Stimulated activated CD4-positive, alpha-beta T cell treated with anti-CD3 and anti-CD28 coated beads, Interleukin-15, amount 100 ng/mL, for 1 hour (primary cell): ENCODE data around the gene PPP3CA.
"Not testable (repeated sequence)": the region's sequence is repeated elsewhere in the genome, so short reads cannot be mapped to it uniquely, and the experiment has no call there.

Source experiments
- DNase-seq, 2 donors: peaks; one replicate each; pipeline ENCODE4 v3.0.0-alpha.2; 2020; ENCODE audit warnings: low read depth in 1 of 2, low spot score in 1 of 2

The PPP3CA gene

DNA sequence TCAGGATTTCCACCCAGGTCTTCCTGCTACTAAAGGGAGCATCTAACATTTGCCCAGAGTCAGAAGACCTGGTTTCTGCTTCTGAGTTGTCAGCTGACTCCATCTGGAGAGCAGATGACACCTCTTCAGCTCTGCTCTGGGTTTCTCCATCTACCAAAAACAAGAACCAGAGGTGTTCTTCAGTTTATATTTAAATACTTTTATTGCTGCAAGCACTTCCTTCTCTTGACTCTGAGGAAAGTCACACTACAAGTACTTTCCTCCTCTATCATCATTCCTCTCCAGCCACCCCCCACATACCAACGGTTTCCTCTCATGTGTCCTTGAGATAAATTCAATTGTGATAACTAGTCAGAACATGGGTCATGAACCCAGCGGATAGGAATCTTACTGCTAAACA is 88.4 kb downstream of the PPP3CA start:
- no peak for DNase-seq

GRCh38 chr4:101256222-101256621 is 91.1 kb downstream of the PPP3CA start:
- DNase-seq, result no peak

GRCh38 chr4:101254776-101255175 is 92.5 kb downstream of the PPP3CA start:
- DNase-seq, result no peak

- no peak for DNase-seq
Measured at GRCh38 chr4:101253121-101253520, 94.2 kb downstream of the PPP3CA start.

DNA sequence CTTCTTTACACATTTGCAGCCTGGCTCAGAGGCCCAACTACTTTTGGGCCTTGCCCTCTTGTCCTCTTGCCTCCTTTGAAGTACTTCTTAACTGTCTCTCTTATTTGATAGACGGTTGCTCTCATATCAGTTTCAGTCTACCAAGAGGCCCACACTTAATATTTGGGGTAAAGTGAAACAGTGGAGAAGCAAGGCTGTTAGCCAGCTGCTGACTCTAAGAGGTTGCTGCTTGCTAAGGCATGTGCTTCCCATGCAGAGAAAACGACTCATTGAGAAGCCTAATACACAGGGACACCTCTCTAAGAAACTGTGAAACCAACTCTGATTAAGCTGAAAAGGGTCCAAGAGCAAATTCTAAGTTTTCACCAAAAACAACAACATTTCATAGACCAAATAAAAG is 94.6 kb downstream of the PPP3CA start:
- no peak for DNase-seq

DNA sequence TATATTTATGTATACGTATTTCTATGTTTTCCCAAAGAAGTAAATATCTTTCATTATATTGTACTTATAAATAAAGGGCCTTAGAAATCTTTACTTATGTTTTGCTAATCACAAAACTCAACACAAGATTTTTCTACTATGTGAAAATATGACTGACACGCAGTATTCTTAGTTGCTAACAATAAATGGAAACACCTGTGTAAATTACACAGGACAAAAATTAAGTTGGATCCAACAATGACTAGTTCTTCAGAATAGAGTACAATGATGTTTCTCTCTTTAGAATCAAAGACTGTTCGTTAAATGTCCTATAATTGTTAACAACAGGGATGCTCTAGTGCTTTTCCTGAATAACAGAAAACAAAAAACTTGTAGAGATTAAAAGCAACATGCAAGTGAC is 96.1 kb downstream of the PPP3CA start:
- no peak for DNase-seq

- no peak for DNase-seq
Measured at GRCh38 chr4:101244349-101244748, 103.0 kb downstream of the PPP3CA start.

- no peak for DNase-seq
Measured at GRCh38 chr4:101242441-101242840, 104.9 kb downstream of the PPP3CA start.

- no peak for DNase-seq
Measured at GRCh38 chr4:101240099-101240498, 107.2 kb downstream of the PPP3CA start.

GRCh38 chr4:101239665-101240064 is 107.7 kb downstream of the PPP3CA start:
- no peak for DNase-seq

DNA sequence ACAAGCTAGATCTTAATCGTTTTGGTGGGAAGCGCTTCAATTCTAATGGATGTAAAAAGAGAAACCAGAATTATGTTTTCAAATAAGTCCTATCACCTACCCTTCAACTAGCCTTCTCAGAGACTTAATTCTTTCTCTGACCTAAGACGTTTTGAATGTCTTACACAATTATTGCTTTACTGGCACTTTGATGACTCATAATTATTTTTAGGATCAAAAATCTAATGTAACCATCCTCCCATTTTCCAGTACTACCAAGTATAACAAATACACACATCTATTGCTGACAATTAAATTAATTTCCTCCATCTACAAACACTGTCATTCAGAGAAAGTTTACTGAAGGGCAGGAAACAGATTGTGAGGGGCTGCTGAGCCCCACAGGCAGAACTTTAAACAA is 108.6 kb downstream of the PPP3CA start:
- no peak for DNase-seq

GRCh38 chr4:101237773-101238172 is 109.6 kb downstream of the PPP3CA start:
- no peak for DNase-seq

GRCh38 chr4:101236097-101236496 is 111.2 kb downstream of the PPP3CA start:
- DNase-seq, result no peak

GRCh38 chr4:101234141-101234540 is 113.2 kb downstream of the PPP3CA start:
- DNase-seq, result not testable (repeated sequence)

DNA sequence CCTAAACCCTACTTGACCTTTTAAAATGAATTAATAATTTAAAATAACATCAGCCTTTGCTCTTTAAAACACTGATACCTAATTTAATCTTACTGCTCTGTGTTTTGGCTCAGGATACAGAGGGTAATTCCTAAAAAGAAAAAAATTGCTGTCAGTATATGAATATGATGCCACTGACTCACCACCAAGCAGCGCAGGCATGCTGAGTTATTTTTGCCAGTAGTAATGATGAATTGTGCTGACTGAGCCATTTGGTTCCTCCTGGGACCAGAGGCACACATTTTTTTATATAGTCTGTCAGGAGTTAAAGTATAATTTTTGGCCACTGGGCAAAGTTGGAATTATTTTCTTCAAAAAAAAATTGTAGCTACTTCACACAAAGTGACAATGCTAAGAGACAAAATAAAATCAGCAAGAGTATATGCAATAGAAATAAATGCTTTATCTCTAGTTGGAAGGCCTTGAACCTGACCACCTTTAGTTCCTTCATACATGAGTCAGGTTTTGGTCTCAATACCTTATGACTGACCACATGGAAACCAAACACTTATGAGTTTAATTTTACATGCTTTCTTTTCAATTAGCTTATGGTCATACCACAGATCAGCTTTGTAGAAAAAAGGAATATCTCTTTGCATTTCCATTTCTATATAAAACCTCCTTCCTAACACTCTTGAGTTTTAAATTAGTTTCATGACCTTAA is 115.1 kb downstream of the PPP3CA start:
- DNase-seq, result no peak

DNA sequence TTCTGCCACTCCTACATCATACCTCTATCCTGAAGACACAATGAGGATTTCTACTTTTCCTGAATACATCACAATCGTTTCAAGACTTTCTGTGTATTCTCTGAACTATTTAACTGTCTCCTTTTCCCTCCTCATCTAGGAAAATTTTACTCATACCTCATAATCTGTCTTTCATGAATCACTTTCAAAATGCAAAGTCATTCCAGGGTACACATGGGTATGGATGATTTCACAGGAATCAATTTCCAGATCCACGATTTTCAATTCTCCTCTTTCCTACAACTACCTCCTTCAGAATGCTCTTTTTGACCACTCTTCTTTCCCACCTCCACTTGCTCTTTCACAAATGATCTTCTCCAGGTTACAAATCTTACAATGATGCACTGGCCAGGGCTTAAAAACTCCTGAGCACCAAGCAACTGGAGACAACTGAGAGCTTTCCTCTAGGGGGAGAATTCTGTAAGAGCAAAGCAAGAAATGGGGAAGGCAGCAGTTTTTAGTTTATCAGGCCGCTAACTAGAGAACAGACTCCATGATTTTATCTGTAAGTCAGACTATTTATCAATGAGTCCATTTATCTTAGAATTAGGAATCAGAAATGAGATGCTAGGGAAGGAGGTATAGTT is 116.4 kb downstream of the PPP3CA start:
- DNase-seq, result no peak

- DNase-seq, result no peak
Measured at GRCh38 chr4:101229116-101229515, 118.2 kb downstream of the PPP3CA start.

DNA sequence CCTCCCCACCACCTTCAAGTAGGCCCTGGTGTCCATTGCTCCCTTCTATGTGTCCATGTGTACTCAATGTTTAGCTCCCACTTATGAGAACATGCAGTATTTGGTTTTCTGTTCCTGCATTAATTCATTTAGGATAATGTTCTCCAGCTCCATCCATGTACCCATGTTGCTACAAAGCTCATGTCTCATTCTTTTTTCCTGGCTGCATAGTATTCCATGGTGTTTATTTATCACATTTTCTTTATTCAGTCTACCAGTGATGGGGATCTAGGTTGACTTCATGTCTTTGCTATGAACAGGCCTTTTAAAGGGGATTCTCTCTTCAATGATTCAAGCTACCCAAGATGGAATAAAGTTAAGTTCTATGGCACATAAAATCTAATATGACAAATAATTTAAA is 119.6 kb downstream of the PPP3CA start:
- DNase-seq, result no peak

GRCh38 chr4:101224358-101225218 is 122.7 kb downstream of the PPP3CA start:
- DNase-seq, result no peak

- no peak for DNase-seq
Measured at GRCh38 chr4:101222156-101222845, 125.0 kb downstream of the PPP3CA start.

DNA sequence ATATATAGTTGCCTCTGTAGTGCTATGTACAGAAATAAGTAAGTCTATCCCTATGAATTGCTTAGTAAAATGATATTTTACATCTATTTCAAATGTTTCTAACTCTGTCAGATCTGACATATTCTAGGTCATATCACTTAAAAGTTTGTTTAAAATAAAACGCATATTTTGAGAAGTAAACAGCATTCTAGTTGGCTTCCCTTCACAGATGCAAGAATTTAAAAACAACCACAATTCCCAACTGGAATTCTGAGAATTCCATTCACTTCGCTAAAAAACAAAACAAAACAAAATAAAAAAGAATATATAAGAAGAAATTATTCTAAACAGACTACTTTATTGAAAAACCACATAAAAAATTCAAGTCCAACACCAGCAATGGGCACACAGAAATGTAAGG is 126.0 kb downstream of the PPP3CA start:
- DNase-seq, result no peak

DNA sequence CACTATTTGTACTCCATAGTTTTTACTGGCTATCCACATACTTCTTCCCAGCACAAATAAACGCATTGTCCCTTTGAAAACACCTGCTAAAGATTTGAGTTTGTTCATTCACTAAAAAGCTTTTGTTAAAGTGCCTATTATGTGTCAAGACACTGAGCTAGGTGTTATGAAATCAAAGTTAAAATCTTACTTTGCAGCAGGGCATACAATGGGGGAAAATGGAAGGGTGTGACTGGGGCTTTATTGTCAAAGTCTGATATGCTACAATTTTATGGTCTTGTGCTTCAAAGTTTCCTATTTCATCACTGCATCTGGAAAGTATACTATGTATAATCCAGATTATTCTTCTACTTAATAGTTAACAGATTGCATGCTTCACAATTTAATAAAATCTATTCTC is 128.4 kb downstream of the PPP3CA start:
- DNase-seq, result no peak
